Mesenchymal stem cell (in vitro differentiated cells and primary cell): ENCODE measurements around the gene TMEM44.
A peak's percentile ranks its signal among the peaks of the same experiment; 100 is the strongest.

Experiments used
- DNase-seq: peaks from one replicate; pipeline ENCODE4 v3.0.0-alpha.2; 2013
- H2AFZ ChIP-seq: one replicate; pipeline ENCODE4 v1.6.1; 2013; ENCODE audit warnings: low read depth, mild to moderate bottlenecking, control low read depth, inconsistent platforms, low read length, moderate library complexity
- H2AK5ac ChIP-seq: 2 replicates; pipeline ENCODE4 v1.6.1; 2013; ENCODE audit warnings: low read length, moderate library complexity, mild to moderate bottlenecking, inconsistent platforms; ENCODE audit not compliant: severe bottlenecking
- H2BK120ac ChIP-seq: one replicate; pipeline ENCODE4 v1.6.1; 2013; ENCODE audit warnings: low read depth, mild to moderate bottlenecking, inconsistent platforms, low read length, moderate library complexity
- H2BK12ac ChIP-seq, 2 experiments: one replicate each; pipeline ENCODE4 v1.6.1; 2013; ENCODE audit warnings: inconsistent platforms in 2 of 2, low read length in 2 of 2, mild to moderate bottlenecking in 2 of 2, moderate library complexity in 2 of 2, control low read depth in 1 of 2
- H2BK15ac ChIP-seq: one replicate; pipeline ENCODE4 v1.6.1; 2013; ENCODE audit warnings: mild to moderate bottlenecking, low read depth, inconsistent platforms; ENCODE audit not compliant: poor library complexity, severe bottlenecking
- H2BK5ac ChIP-seq: 2 replicates; pipeline ENCODE4 v1.6.1; 2013; ENCODE audit warnings: low read depth, mild to moderate bottlenecking, low read length, control low read depth, inconsistent platforms; ENCODE audit not compliant: poor library complexity, severe bottlenecking
- H3K14ac ChIP-seq, 2 experiments: one replicate each; pipeline ENCODE4 v1.6.1; 2013; ENCODE audit warnings: inconsistent platforms in 2 of 2, low read length in 2 of 2, control low read depth in 1 of 2, mild to moderate bottlenecking in 1 of 2, moderate library complexity in 1 of 2
- H3K18ac ChIP-seq, 2 experiments: one replicate each; pipeline ENCODE4 v1.6.1; 2013; ENCODE audit warnings: inconsistent platforms in 2 of 2, low read length in 2 of 2, control low read depth in 1 of 2, low read depth in 1 of 2, mild to moderate bottlenecking in 1 of 2
- H3K23ac ChIP-seq, 2 experiments: one replicate each; pipeline ENCODE4 v1.6.1; 2013; ENCODE audit warnings: inconsistent platforms in 2 of 2, low read length in 2 of 2, mild to moderate bottlenecking in 2 of 2, moderate library complexity in 2 of 2, control low read depth in 1 of 2
- H3K27ac ChIP-seq: 2 replicates; pipeline ENCODE4 v1.5.1; 2013; ENCODE audit warnings: mild to moderate bottlenecking, moderate library complexity, low read length, control low read depth, inconsistent platforms; ENCODE audit not compliant: poor library complexity, severe bottlenecking
- H3K27me3 ChIP-seq, 2 experiments: 2 replicates each; pipeline versions ENCODE4 v1.6.1 to v1.7.0; 2013; ENCODE audit warnings: low read length in 2 of 2, mild to moderate bottlenecking in 2 of 2, moderate library complexity in 2 of 2, control low read depth in 1 of 2, inconsistent platforms in 1 of 2; ENCODE audit not compliant: control insufficient read depth in 1 of 2, insufficient read depth in 1 of 2
- H3K36me3 ChIP-seq, 2 experiments: 2 replicates each; pipeline versions ENCODE4 v1.6.1 to v1.7.0; 2013; ENCODE audit warnings: low read length in 2 of 2, control low read depth in 1 of 2, inconsistent platforms in 1 of 2, low read depth in 1 of 2, mild to moderate bottlenecking in 1 of 2; ENCODE audit not compliant: insufficient read depth in 2 of 2, control insufficient read depth in 1 of 2
- H3K4ac ChIP-seq, 2 experiments: one replicate each; pipeline ENCODE4 v1.6.1; 2013; ENCODE audit warnings: inconsistent platforms in 2 of 2, low read length in 2 of 2, mild to moderate bottlenecking in 2 of 2, moderate library complexity in 2 of 2, control low read depth in 1 of 2, low read depth in 1 of 2
- H3K4me1 ChIP-seq: 2 replicates; pipeline ENCODE4 v1.6.1; 2013; ENCODE audit warnings: low read depth, low read length, control low read depth; ENCODE audit not compliant: control insufficient read depth, insufficient read depth
- H3K4me2 ChIP-seq: 2 replicates; pipeline ENCODE4 v1.6.1; 2013; ENCODE audit warnings: low read length, mild to moderate bottlenecking, inconsistent platforms; ENCODE audit not compliant: poor library complexity, severe bottlenecking
- H3K4me3 ChIP-seq, 2 experiments: 2 replicates each; pipeline versions ENCODE4 v1.5.1 to v1.7.0; 2013; ENCODE audit warnings: low read length in 2 of 2, mild to moderate bottlenecking in 2 of 2, control low read depth in 1 of 2, low read depth in 1 of 2; ENCODE audit not compliant: insufficient read depth in 1 of 2
- H3K79me1 ChIP-seq: replicated peaks from 2 replicates; pipeline ENCODE4 v1.6.1; 2013; ENCODE audit warnings: mild to moderate bottlenecking, control low read depth, low read length, inconsistent platforms; ENCODE audit not compliant: poor library complexity, severe bottlenecking
- H3K9ac ChIP-seq: 2 replicates; pipeline ENCODE4 v1.7.0; 2013; ENCODE audit warnings: mild to moderate bottlenecking, low read length, moderate library complexity
- H3K9me3 ChIP-seq: 2 replicates; pipeline ENCODE4 v1.7.0; 2013; ENCODE audit warnings: mild to moderate bottlenecking, low read length; ENCODE audit not compliant: control insufficient read depth
- H4K8ac ChIP-seq: one replicate; pipeline ENCODE4 v1.6.1; 2013; ENCODE audit warnings: inconsistent platforms, mild to moderate bottlenecking, low read length, moderate library complexity
- H4K91ac ChIP-seq: one replicate; pipeline ENCODE4 v1.6.1; 2013; ENCODE audit warnings: mild to moderate bottlenecking, low read length, inconsistent platforms
- WGBS: methylation state at CpG from one replicate; pipeline ENCODE4 v1.1.7; 2013; ENCODE audit warnings: mixed read lengths; 5-methylcytosine and 5-hydroxymethylcytosine counted together

Gene TMEM44

DNA sequence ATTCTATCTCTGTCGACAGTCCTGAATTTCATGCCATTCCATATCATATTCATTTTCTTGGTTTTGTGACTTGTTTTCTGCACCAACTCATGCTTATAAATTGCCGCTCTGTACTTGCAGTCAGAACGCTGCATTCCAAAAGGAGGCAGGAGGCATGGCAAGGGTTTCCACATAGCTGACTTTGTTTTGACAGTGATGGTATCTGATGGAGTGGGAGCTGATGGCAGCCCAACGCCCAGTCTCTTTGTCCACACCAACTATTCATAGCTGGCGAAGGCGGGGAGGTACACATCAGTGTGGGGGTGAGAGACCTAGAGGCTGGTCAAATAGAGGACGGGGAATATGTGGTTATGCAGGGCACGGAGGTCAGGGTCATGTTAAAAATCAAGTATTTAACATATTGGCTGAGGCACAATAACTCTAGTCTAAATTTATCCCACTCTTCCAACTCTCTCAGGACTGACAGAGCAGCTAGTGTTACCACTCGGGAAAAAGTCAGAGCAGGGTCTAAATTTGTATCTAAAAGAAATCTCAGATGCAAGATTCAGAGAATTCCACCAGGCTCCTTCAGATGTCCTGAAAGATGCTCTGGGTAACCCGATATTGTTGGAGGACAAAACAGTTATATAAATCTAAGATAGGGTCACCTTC lies 78.6 kb downstream of the TMEM44 start:
- Histone ChIP-seq H2BK15ac (peak overlapping the region; percentile 77), H3K4ac (no peak overlapping the region), H3K4me1 (peaks cover 9% of the 10 kb centered on the region), H3K27ac (no peak overlapping the region), H3K27me3 (no peaks in the 10 kb centered on the region), H3K4me3 (no peak overlapping the region), H3K23ac (no peak overlapping the region), H2BK5ac (no peak overlapping the region), H3K79me1 (no peaks in the 10 kb centered on the region), H2AFZ (no peak overlapping the region), H3K9me3 (no peaks in the 10 kb centered on the region), H3K4me2 (no peak overlapping the region), H4K8ac (no peak overlapping the region), H2BK12ac (no peak overlapping the region), H3K9ac (no peak overlapping the region), H2BK120ac (no peak overlapping the region), H3K18ac (no peak overlapping the region), H2AK5ac (no peak overlapping the region), H3K36me3 (no peaks in the 10 kb centered on the region), H3K14ac (peak overlapping the region in 1 of 2 experiments; percentile 53), H4K91ac (no peak overlapping the region)
- no peak for DNase-seq
- WGBS, result 86% methylated on average over 6 of the region's 10 CpGs

DNA sequence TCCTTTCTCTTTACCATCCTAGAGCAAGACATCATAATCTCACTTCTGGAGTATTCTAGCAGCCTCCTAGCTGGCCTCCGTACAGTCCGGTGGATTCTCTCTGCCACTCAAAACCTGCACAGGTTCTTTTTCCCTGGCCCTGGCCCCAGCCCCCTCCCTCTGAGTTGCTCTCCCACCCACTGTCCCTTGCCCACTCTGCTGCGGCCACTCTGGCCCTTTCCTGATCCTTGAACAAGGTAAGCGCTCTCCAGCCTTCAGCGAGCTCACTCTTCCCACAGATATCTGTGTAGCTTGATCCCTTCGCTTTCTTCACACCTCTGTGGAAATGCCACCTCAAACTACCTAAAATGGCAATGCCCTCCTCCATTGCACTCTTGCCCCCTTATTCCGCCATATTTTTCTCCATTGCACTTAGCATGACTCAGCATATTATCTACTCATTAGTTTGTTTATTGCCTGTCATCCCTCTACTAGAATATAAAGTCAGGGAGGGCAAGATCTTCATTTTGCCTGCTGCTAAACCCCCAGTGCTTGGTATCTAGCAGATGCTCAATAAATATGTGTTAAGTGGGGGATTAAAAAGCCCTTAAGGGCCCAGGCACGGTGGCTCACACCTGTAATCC lies 80.8 kb downstream of the TMEM44 start:
- H4K91ac ChIP-seq, result no peak overlapping the region
- no peak for DNase-seq
- no peak overlapping the region for H3K27ac ChIP-seq
- 95% methylated on average over 7 of the region's 8 CpGs for WGBS
- no peak overlapping the region for H2BK120ac ChIP-seq
- H3K14ac ChIP-seq, result no peak overlapping the region
- H3K4ac ChIP-seq, result no peak overlapping the region
- H3K4me3 ChIP-seq, result no peak overlapping the region
- no peak overlapping the region for H3K23ac ChIP-seq
- H3K18ac ChIP-seq, result peak overlapping the region in 1 of 2 experiments; percentile 68
- H3K4me2 ChIP-seq, result no peak overlapping the region
- H2BK12ac ChIP-seq, result peak overlapping the region in 1 of 2 experiments; percentile 42
- no peaks in the 10 kb centered on the region for H3K79me1 ChIP-seq
- H3K9ac ChIP-seq, result no peak overlapping the region
- no peaks in the 10 kb centered on the region for H3K27me3 ChIP-seq
- no peaks in the 10 kb centered on the region for H3K36me3 ChIP-seq
- H4K8ac ChIP-seq, result no peak overlapping the region
- no peaks in the 10 kb centered on the region for H3K9me3 ChIP-seq
- H3K4me1 ChIP-seq, result peaks cover 9% of the 10 kb centered on the region
- peak overlapping the region; percentile 60 for H2BK15ac ChIP-seq
- H2AK5ac ChIP-seq, result no peak overlapping the region
- H2AFZ ChIP-seq, result no peak overlapping the region
- no peak overlapping the region for H2BK5ac ChIP-seq

DNA sequence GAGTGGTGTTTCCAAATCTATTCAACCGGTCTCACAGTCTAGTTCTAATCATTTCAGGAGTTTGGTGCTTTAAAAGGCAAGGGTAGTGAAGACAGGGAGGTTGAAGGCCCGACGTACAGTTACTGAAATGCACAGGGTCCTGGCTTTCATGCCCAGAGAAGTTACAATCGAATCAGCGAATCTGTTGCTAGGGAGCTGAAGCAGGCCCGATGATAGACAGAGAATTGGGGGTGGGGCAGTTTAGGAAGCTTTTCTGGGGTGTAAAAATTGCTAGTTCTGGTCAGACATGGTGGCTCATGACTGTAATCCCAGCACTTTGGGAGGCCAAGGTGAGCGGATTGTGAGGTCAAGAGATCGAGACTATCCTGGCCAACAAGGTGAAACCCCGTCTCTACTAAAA lies 83.4 kb downstream of the TMEM44 start:
- Histone ChIP-seq H3K27ac (no peak overlapping the region), H2BK5ac (no peak overlapping the region), H2BK120ac (no peak overlapping the region), H3K23ac (no peak overlapping the region), H3K9me3 (no peaks in the 10 kb centered on the region), H2BK15ac (no peak overlapping the region), H3K36me3 (no peaks in the 10 kb centered on the region), H3K14ac (no peak overlapping the region), H2BK12ac (peak overlapping the region in 1 of 2 experiments; percentile 42), H3K27me3 (no peaks in the 10 kb centered on the region), H3K9ac (no peak overlapping the region), H3K4ac (peak overlapping the region; percentile 39 to 67), H3K79me1 (no peaks in the 10 kb centered on the region), H2AK5ac (no peak overlapping the region), H4K8ac (no peak overlapping the region), H2AFZ (no peak overlapping the region), H4K91ac (no peak overlapping the region), H3K4me1 (peaks cover 3% of the 10 kb centered on the region), H3K4me3 (no peak overlapping the region), H3K18ac (peak overlapping the region in 1 of 2 experiments; percentile 11), H3K4me2 (no peak overlapping the region)
- 91% methylated on average over 9 of the region's 9 CpGs for WGBS
- no peak for DNase-seq

GRCh38 chr3:194548346-194549321 lies 84.6 kb downstream of the TMEM44 start:
- H3K14ac ChIP-seq, result peak overlapping the region in 1 of 2 experiments; percentile 26
- no peak overlapping the region for H2BK15ac ChIP-seq
- peak overlapping the region in 1 of 2 experiments; percentile 1 for H3K4ac ChIP-seq
- peak; percentile 92 for DNase-seq
- no peaks in the 10 kb centered on the region for H3K27me3 ChIP-seq
- no peaks in the 10 kb centered on the region for H3K9me3 ChIP-seq
- peak overlapping the region; percentile 85 for H4K8ac ChIP-seq
- no peak overlapping the region for H3K23ac ChIP-seq
- H3K4me1 ChIP-seq, result no peaks in the 10 kb centered on the region
- no peaks in the 10 kb centered on the region for H3K79me1 ChIP-seq
- no peaks in the 10 kb centered on the region for H3K36me3 ChIP-seq
- H4K91ac ChIP-seq, result peak overlapping the region; percentile 67
- H3K18ac ChIP-seq, result peak overlapping the region; percentile 78 to 85
- peak overlapping the region; percentile 12 to 71 for H2BK12ac ChIP-seq
- H2AK5ac ChIP-seq, result no peak overlapping the region
- no peak overlapping the region for H3K4me2 ChIP-seq
- 62% methylated on average over 13 of the region's 16 CpGs for WGBS
- H2BK5ac ChIP-seq, result no peak overlapping the region
- no peak overlapping the region for H3K27ac ChIP-seq
- H3K9ac ChIP-seq, result no peak overlapping the region
- no peak overlapping the region for H3K4me3 ChIP-seq
- peak overlapping the region; percentile 57 for H2AFZ ChIP-seq
- H2BK120ac ChIP-seq, result peak overlapping the region; percentile 83
